ENCODE measurements around the gene ZNF841. TPM values are rescaled to one million over a fixed set of nuclear protein-coding genes. Genes with fewer than 3 reads are reported as not detected.

Gene ZNF841
- total and polyA plus RNA-seq, 2 of the 13 experiments (the other 11 are each of a cell fraction or from before 2014, with no cell fraction given) = 6.2 to 14.2 TPM

DNA sequence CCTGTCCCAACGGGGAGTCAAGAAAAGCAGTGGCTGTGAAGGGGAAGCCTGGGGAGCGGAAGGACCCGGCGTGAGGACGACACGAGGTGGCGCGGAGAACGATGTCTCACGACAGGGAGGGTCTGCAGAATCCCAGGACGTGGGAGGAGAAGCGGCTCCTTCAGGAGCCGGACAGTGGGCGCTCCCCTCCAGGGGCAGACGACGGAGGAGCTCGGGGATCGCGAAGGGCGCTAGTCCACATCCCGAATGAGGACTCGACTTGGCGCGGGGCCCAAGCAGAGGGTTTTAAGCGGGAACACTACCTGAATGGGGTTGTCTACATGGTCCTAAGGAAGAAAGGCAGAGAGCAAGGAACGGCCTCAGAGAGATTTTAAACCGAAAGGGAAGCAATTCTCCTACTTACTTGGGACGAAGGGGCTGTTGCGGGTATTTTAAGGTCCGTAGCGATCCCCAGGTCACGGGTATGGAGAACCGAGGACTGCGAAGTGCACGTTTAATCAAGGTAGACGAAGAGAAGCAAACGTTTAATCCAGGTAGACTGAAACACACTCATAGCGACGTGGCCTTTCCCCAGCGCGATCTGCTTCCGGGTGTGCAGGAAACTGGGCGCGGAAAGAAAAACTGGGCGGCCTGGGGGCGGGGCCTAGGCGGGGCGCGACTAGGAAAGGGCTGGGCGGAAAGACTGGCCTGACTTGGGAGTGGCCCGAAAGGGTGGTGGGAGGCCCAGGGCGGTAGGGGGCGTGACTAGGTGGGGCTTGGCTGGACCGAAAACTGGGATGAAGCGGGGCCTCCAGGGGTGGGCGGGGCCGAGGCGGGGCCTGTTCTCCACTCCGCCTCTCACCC is at the start of gene ZNF841 (continued):
- TF ChIP-seq GTF2F1 (IDR thresholded peaks at IDR 0.05; ENCODE audit: low read length) (0 out of 2 replicates have a peak, but pooled peaks have one; percentile 43), RELA (CRISPR knock-in tag; IDR thresholded peaks at IDR 0.05) (no peak), ATAD3A (CRISPR knock-in tag; IDR thresholded peaks at IDR 0.05) (no peak), ADNP (CRISPR knock-in tag; IDR thresholded peaks at IDR 0.05) (no peak), ZNF30 (CRISPR knock-in tag; IDR thresholded peaks at IDR 0.05) (no peak), ZNF687 (CRISPR knock-in tag; IDR thresholded peaks at IDR 0.05) (peak; percentile 65), ZNF160 (CRISPR knock-in tag; IDR thresholded peaks at IDR 0.05) (peak; percentile 40; the same call in 1 of the 2 replicates), TBX3 (IDR thresholded peaks at IDR 0.05; ENCODE audit: borderline replicate concordance) (no peak), ZNF766 (CRISPR knock-in tag; IDR thresholded peaks at IDR 0.05; ENCODE audit: borderline replicate concordance) (no peak), ZNF709 (CRISPR knock-in tag; IDR thresholded peaks at IDR 0.05) (no peak), ZFYVE20 (CRISPR knock-in tag; IDR thresholded peaks at IDR 0.05; ENCODE audit: borderline replicate concordance, low read depth) (no peak), SRSF4 (IDR thresholded peaks at IDR 0.05; ENCODE audit: low read depth, low read length, poor library complexity, severe bottlenecking) (no peak), FOXO1 (CRISPR knock-in tag; IDR thresholded peaks at IDR 0.05) (no peak; the same call in 1 of the 2 replicates), ZC3H13 (CRISPR knock-in tag; IDR thresholded peaks at IDR 0.05) (no peak), UBTF (CRISPR knock-in tag; IDR thresholded peaks at IDR 0.05) (peak; percentile 52), THAP11 (CRISPR knock-in tag; IDR thresholded peaks at IDR 0.05) (peak; percentile 76), DMAP1 (CRISPR knock-in tag; IDR thresholded peaks at IDR 0.05) (peak; percentile 62), ZNF207 (IDR thresholded peaks at IDR 0.05; ENCODE audit: borderline replicate concordance) (no peak), ZNF7 (CRISPR knock-in tag; IDR thresholded peaks at IDR 0.05) (no peak), IRF2 (CRISPR knock-in tag; IDR thresholded peaks at IDR 0.05) (peak; percentile 97)
- TF ChIP-seq, protein P1, sequence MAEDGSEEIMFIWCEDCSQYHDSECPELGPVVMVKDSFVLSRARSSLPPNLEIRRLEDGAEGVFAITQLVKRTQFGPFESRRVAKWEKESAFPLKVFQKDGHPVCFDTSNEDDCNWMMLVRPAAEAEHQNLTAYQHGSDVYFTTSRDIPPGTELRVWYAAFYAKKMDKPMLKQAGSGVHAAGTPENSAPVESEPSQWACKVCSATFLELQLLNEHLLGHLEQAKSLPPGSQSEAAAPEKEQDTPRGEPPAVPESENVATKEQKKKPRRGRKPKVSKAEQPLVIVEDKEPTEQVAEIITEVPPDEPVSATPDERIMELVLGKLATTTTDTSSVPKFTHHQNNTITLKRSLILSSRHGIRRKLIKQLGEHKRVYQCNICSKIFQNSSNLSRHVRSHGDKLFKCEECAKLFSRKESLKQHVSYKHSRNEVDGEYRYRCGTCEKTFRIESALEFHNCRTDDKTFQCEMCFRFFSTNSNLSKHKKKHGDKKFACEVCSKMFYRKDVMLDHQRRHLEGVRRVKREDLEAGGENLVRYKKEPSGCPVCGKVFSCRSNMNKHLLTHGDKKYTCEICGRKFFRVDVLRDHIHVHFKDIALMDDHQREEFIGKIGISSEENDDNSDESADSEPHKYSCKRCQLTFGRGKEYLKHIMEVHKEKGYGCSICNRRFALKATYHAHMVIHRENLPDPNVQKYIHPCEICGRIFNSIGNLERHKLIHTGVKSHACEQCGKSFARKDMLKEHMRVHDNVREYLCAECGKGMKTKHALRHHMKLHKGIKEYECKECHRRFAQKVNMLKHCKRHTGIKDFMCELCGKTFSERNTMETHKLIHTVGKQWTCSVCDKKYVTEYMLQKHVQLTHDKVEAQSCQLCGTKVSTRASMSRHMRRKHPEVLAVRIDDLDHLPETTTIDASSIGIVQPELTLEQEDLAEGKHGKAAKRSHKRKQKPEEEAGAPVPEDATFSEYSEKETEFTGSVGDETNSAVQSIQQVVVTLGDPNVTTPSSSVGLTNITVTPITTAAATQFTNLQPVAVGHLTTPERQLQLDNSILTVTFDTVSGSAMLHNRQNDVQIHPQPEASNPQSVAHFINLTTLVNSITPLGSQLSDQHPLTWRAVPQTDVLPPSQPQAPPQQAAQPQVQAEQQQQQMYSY (CRISPR knock-in tag; IDR thresholded peaks at IDR 0.05) = peak; percentile 91

Measured in HepG2 (cell line).